ENCODE results near the gene ANAPC2. TPM values are rescaled to one million over a fixed set of nuclear protein-coding genes. Genes with fewer than 3 reads are reported as not detected.

The ANAPC2 gene
- total RNA-seq, 4 donors from 2014 or later: 14.0 to 34.1 (median 25.1) TPM

DNA sequence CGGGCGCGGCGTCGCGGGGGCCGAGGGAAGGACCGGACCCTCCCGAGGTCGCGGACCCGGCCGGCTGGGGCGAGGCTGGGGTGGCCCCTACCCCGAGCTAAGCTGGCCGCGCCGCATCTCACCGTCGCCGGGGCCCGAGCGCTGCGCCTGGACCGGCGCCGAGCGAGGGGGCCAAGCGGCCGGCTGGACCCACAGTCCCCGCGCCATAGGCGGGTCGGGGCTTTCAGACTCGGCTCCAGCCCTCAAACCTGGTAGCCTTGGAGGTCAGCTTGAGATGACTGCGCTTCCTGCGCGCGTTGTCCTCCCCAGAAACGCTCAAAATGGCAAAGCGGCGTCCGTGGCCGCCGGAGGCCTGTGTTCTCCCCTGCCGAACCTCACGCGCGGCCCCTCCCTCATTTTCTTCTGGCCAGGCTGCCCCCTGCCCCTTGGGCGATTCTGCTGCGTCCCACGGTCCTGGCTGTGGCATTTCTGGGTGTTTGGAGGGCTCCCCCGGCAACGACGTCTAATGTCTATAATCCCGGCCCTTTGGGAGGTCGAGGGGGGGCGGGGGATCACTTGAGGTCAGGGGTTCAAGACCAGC, 58.1 kb downstream of the ANAPC2 start:
- H3K4me3 ChIP-seq: peak overlapping the region; percentile 62 to 96 (median 82)
- intact Hi-C loops (cut with DNase I): no loop called here
- H3K9me3 ChIP-seq: no peaks in the 10 kb centered on the region
- no CpG with 5 or more reads among the region's 58 CpGs for WGBS, 2 donors
- TF ChIP-seq, protein P1, sequence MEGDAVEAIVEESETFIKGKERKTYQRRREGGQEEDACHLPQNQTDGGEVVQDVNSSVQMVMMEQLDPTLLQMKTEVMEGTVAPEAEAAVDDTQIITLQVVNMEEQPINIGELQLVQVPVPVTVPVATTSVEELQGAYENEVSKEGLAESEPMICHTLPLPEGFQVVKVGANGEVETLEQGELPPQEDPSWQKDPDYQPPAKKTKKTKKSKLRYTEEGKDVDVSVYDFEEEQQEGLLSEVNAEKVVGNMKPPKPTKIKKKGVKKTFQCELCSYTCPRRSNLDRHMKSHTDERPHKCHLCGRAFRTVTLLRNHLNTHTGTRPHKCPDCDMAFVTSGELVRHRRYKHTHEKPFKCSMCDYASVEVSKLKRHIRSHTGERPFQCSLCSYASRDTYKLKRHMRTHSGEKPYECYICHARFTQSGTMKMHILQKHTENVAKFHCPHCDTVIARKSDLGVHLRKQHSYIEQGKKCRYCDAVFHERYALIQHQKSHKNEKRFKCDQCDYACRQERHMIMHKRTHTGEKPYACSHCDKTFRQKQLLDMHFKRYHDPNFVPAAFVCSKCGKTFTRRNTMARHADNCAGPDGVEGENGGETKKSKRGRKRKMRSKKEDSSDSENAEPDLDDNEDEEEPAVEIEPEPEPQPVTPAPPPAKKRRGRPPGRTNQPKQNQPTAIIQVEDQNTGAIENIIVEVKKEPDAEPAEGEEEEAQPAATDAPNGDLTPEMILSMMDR (IDR thresholded peaks at IDR 0.05): no peak
- no peak for TF ChIP-seq POLR2A (IDR thresholded peaks at IDR 0.05)
- H3K27me3 ChIP-seq: peaks cover 0 to 46% (median 0%) of the 10 kb centered on the region in 4 donors
- DNase-seq: no peak
- H3K36me3 ChIP-seq: no peaks in the 10 kb centered on the region
- H3K27ac ChIP-seq: peak overlapping the region; percentile 71 to 83 (median 82)
- peaks cover 23 to 42% (median 24%) of the 10 kb centered on the region in 3 donors for H3K4me1 ChIP-seq

DNA sequence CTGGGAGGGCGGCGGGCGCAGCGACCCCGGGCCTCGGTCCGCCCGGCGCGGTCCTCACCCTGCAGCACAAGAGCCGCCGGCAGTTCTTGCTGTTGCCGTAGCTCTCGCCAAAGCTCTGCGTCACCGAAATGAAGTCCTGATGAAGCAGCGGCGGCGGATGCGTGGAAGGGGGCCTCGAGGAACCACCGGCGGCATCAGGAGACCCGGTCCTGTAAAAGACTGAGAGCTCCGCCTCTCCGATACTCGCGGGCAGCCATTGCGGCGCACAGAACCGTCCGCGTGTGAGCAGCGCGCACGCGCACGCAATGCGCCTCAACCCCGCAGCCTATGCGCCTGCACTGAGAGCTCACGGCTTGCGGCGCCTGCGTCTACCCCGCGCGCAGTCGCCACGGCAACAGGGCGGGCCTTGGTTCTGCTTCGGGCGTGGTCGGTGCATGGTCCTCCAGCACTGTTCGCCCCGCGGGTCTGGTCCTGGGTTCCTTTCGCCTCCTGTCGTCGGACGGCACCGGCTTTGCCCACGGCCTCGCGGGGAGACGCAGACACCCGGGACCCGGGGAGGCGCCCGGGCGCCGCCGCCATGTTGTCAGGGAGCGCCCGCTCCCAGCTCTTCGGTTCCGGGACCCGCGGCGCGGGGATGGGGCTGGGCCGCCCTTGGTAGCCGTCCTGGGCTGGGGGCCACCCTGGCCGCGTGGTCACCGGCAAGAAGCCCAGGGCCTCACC, 58.7 kb downstream of the ANAPC2 start:
- peak; percentile 48 for DNase-seq
- intact Hi-C loops (cut with DNase I): no loop called here
- peaks cover 23 to 42% (median 24%) of the 10 kb centered on the region in 3 donors for H3K4me1 ChIP-seq
- peaks cover 0 to 40% (median 0%) of the 10 kb centered on the region in 4 donors for H3K27me3 ChIP-seq
- peak overlapping the region; percentile 71 to 83 (median 82) for H3K27ac ChIP-seq
- no CpG with 5 or more reads among the region's 86 CpGs for WGBS, 2 donors
- H3K9me3 ChIP-seq: no peaks in the 10 kb centered on the region
- peak in 2 of 4 donors; percentile 33 to 64 for TF ChIP-seq POLR2A (IDR thresholded peaks at IDR 0.05)
- TF ChIP-seq, protein P1 (IDR thresholded peaks at IDR 0.05): peak in 2 of 6 experiments; percentile 8 to 32
- peak overlapping the region; percentile 62 to 96 (median 82) for H3K4me3 ChIP-seq
- H3K36me3 ChIP-seq: no peaks in the 10 kb centered on the region

DNA sequence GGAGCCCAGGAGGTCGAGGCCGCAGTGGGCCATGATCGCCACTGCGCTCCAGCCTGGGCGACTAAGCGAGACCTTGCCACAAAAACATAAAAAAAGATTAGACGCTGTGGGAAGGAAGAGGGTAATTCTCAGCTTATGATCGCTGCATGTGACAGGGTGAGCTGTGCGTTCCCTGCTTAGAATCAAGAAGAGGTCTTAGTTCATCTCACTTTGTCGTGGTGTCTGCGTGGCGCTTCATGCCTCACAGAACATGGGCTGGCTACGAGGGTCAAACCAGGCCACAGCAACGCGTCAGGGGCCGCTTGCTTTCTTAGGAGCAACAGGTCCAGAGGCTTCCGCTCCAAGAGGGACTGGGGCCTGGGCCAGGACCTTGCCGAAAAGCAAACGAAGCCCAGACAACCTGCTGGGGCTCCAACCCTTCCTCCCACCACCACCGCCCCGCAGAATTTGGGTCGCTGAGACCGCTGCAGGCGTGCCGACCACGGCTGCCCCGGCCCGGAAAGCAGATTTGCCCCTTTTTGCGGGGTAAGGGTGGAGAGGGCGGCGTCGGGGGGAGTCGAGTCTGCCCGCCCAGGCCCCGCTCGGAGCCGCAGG, 59.4 kb downstream of the ANAPC2 start:
- Histone ChIP-seq H3K9me3 (no peaks in the 10 kb centered on the region), H3K4me3 (peak overlapping the region; percentile 62 to 96 (median 82)), H3K27ac (peak overlapping the region; percentile 71 to 83 (median 82)), H3K36me3 (no peaks in the 10 kb centered on the region), H3K4me1 (peaks cover 23 to 42% (median 24%) of the 10 kb centered on the region in 3 donors), H3K27me3 (peaks cover 0 to 34% (median 0%) of the 10 kb centered on the region in 4 donors)
- no peak for DNase-seq
- TF ChIP-seq, protein P1 (IDR thresholded peaks at IDR 0.05): no peak
- TF ChIP-seq POLR2A (IDR thresholded peaks at IDR 0.05): no peak
- intact Hi-C loops (cut with DNase I): no loop called here
- 48 to 53% methylated on average over 9 to 13 of the region's 37 CpGs for WGBS, 2 donors

DNA sequence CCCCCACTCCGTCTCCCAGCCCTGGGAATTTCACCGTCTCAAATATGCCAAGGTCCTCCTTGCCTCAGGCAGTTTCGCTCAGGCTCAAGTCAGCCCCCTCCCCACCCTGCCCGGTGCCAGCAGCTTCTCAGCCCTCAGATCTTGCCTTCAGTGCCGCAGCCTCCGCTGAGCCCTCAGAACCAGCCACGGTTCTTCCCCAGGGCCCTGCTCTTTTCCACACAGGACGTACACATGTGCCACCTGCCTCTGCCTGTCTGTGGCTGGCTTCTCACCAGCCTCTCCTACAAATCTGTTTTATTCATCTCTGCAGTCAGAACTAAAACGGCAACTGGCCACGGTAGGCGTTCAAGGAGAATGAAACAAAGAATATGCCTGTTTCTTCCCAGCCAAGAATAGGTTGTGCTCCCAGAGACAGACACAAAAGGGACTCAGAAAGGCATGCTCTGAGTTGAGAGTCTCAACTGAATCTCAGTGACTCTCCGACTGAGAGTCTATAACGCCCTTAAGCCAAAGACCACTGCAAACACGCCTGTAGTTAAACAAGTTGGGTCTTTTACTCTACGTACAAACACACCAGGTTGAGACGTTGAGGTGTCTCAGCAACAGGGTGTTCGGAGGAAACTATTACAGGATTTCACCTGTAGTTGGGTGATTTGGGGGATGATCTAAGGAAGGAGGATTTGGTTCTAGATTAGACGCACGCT, 60.0 kb downstream of the ANAPC2 start:
- H3K27ac ChIP-seq: peak overlapping the region in 3 of 4 donors; percentile 15 to 81 (median 48)
- intact Hi-C loops (cut with DNase I): no loop called here
- peaks cover 23 to 42% (median 24%) of the 10 kb centered on the region in 3 donors for H3K4me1 ChIP-seq
- peaks cover 0 to 27% (median 0%) of the 10 kb centered on the region in 4 donors for H3K27me3 ChIP-seq
- WGBS, 2 donors: 41 to 61% methylated on average over 15 to 19 of the region's 19 CpGs
- TF ChIP-seq, protein P1 (IDR thresholded peaks at IDR 0.05): no peak
- TF ChIP-seq POLR2A (IDR thresholded peaks at IDR 0.05): no peak
- no peaks in the 10 kb centered on the region for H3K36me3 ChIP-seq
- H3K9me3 ChIP-seq: no peaks in the 10 kb centered on the region
- DNase-seq: no peak
- H3K4me3 ChIP-seq: peak overlapping the region; percentile 62 to 96 (median 82)

All from esophagus squamous epithelium (tissue), 5 donors.